ENCODE results near the gene MYLIP.

The MYLIP gene

DNA sequence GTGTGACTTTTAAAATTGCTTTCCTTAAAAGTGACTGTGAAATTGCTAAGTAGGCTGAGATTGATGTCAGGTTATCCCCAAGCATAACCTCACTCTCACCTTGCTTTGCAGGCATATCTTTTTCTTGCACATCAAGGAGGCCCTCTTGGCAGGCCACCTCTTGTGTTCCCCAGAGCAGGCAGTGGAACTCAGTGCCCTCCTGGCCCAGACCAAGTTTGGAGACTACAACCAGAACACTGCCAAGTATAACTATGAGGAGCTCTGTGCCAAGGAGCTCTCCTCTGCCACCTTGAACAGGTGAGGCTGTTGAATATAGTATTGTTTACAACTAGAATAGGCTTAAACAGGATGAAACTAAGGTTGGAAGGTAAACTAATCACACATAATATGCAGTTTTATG, 12.6 kb downstream of the MYLIP start:
- no peak for DNase-seq (ENCODE audit: low read depth)

DNA sequence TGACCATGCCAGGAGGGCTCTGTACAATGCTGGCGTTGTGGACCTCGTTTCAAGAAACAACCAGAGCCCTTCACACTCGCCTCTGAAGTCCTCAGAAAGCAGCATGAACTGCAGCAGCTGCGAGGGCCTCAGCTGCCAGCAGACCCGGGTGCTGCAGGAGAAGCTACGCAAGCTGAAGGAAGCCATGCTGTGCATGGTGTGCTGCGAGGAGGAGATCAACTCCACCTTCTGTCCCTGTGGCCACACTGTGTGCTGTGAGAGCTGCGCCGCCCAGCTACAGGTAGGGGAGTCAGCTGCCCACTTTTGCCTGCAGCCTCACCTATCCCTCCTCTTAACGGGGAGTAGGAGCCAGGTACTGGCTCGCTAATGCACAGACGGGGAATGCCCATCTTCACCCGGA, 16.2 kb downstream of the MYLIP start:
- DNase-seq (ENCODE audit: low read depth), result no peak

DNA sequence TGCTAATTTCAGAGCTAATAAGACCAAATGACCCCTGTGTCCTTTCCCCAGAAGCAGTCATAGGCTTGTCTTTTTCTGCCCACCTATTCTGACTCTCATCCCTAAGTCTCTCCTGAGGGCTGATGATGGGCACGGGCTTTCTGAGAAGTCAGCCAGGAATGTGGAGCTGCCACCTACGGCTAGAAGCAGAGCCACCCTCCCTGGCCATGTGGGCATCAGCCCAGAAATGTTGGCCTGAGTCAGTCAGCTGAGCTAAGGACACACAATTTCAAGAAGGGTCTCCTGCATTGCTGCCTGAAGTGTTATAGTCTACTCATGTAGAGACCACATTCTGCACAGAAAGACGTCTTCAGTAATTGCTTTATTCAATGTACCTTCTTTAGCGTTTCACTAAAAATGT, 17.1 kb downstream of the MYLIP start:
- DNase-seq (ENCODE audit: low read depth), result no peak

DNA sequence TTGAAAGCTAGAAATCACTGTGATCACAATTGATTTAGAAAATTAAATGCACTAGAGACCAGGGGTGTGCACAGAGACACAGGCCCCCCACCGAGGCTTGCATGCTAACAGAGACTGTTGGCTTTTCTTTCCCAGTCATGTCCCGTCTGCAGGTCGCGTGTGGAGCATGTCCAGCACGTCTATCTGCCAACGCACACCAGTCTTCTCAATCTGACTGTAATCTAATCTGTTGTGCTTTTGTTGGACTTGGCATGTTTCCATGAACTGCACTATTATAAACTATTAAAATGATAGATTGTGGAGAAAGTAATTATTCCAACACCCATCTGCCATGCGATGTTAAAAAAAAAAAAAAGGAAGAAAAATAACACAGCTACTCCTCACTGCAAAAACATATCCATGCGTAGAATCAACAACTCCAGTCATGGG, 17.7 kb downstream of the MYLIP start:
- no peak for DNase-seq (ENCODE audit: low read depth)

DNA sequence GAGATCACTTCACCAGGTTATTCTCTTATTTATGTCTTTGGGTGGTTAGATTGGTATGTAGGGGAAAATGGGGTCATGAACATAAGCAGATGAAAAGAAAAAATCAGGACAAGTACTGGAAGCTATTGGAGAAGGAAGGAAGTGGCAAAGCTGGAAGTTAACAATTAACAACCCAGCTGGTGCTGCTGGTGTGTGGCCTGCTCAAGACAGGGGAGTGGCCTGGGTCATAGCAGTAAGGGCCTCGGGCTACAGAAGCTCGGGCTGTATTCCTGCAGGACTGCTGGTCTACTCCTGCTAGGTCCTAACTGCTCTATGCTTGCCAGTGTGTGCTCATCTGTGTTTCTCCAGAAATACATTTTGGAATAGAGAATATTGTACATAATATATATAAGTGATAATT, 19.6 kb downstream of the MYLIP start:
- no peak for DNase-seq (ENCODE audit: low read depth)

DNA sequence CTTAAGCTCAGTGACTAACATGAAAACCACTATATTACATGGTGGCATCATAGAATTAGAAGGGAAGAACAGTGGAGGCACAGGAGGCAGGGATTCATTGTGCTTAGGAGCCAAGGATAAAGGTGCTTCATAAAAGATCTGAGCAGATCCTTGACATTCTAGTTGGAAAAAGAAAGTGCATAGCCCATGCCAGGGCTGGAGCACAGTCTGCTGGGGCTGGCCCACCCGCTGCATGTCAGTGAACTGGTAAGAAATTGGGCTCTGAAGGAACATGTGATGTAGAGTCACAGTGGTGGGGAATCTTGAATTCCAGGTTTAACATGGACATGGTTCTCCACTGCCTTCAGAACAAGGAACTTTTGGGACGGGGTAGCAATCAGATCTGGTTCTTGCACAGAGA, 20.4 kb downstream of the MYLIP start:
- no peak for DNase-seq (ENCODE audit: low read depth)

DNA sequence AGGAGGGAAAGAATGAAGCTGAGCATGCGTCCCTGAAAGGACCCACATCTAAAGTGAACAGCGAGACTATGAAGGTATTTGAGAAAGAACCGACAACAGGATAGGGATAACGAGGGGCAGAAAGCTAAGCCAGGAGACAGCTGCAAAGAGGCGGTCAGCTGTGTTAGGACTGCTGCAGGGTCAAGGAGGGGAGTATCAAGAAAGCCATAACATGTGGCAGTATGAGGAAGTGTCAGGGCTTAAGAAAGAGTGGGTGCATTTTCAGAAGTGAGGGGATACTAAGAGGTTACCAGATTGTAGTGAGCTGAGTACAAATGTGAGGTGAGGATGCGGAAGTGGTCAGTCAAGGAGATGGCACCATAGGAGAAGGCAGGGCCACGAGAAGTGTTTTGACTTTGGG, 21.2 kb downstream of the MYLIP start:
- DNase-seq (ENCODE audit: low read depth), result no peak

DNA sequence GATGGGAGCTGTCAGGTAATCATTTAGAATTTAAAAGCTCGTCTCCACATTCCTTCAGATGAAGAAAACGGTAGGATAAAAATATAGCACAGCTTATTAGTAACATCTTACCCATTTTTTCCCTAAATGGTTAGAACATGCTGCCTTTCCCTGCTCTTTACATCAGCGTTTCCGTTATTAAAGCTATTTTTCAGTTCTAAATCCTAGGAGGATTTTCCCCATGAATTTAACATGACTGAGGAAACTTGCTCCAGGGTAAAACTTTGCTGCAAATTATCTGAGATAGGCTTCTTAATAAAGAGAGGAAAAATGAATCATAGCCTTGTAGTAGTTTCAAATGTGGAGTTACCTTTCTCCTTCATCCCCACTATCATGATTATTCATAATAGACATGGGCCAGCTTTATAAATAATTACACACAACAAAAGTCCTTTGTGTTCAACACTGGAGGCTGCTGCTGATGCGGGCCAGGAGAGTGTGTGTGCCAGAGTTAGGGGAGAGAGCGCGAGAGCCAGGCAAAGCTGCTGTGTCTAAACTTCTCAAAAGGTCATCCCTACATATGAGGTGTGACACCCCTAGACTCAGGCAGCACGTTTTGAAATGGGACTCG, 24.4 kb downstream of the MYLIP start:
- DNase-seq (ENCODE audit: low read depth), result no peak

DNA sequence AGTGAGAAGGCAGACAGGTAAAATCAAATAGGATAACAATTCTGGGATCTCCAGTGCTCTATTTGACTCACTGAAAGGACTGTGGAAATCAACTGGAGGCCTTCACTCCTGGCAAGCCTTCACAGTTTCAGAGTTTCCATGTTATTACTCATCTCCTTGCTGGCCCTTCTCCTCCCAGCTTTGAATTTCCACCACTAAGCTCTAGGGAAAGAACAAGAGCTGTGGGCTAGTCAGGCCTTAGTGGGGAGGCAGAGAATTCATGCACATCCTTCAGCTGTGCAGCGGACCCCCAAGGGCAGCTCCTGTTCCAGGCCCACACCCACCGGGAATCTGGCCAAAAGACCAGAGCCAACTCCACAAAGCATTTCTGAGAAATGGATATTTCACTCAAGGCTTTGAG, 26.0 kb downstream of the MYLIP start:
- DNase-seq (ENCODE audit: low read depth), result no peak

DNA sequence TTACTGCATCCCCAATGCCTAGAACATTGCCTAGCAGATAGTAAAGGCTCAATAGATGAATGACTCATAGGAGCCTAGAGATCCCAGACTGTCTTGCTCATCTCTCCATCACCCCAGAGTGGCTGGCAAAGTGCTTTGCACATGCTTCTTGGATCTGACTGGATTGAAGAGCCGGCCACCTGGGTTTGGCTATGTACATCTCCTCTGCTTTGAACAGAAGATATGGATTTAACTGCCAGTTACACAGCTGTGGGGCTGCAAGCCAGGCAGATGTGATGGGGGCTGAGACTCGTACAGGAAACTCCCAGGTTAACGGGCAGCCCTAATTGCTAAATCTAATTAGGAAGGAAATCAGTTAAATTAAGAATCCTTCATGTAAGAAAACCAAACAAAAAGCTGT, 28.6 kb downstream of the MYLIP start:
- no peak for DNase-seq (ENCODE audit: low read depth)

DNA sequence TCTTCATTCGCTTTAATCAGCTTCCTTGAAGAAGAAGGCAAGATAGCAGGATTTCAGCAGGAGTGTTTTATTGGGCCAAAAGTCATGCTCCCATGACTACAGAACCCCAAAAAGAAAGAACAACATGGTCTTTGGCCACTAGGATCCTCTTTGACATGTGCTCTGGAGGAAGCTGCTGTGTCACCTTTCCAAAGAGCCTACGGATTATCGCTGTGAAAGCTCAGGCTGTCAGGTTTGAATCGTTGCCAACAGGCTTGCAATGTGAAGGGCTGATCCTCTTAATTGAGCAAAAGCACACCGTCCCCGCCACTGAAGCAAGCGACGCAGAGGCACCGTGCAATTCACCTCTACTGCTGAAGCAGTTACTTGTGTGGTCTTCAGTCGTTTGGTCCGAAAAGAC, 29.0 kb downstream of the MYLIP start:
- no peak for DNase-seq (ENCODE audit: low read depth)

DNA sequence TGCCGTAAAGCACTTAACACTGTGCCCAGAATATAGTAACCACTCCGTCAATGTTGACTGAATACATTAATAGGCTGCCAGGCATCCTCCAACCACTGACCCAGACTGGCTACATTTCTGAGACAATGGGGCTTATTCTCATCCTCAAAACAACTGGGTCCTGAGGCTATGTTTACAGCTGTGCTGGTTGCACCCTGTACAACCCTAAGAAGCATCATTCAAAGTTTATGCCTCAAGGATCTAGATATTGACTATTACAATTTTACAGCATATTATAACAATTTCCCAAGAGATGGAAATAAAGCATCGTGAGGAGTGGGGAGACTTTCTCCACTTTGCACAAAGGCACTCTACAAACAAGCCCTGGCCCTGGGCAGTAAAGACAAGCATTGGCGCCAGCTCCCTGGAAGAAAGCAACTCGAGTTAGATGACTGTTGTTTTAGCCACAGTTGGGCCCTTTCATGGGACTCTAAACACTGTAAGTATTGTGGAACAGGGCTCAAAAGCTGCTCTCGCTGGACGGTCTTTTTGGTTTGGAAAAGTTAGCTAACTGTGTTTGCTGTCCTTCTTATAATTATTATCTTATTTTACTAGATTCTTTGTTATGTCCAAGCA, 30.2 kb downstream of the MYLIP start:
- no peak for DNase-seq (ENCODE audit: low read depth)

DNA sequence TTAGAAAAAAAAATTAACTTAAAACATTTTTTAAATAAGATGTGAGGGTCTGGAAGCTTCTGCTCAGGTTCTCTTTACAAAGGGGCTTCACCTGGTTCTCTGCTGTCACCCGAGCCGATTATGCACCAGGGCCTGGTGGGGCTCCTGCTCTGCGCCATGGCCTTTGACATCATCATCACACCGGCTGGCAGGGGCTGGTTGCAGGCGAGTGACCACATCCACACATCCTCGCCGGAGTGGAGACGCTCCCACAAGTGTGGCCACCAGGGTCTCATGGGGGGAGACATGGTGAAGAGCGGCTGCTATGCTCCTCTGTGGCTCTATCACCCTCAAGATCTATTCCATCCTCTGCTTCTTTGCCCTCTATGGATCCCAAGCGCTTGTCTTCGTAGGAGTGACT, 31.9 kb downstream of the MYLIP start:
- DNase-seq (ENCODE audit: low read depth), result no peak

DNA sequence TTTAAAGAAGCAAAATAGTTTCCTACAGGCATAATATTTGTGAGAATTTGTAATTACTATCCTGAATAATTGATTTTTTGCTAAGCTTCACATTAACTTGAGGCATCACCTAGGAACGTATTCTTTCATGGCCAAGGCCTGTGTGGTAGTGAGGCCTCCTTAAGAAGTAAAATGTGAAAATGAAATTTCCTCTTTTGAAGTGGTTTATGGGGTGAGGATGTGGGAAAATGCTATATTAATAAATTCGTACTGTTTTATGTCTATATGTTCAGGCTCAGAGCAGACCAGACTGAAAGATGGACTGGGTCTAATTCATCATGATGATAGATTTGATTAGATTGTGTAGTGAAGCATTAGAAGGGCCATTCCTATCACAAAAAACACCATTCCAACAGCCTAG, 33.1 kb downstream of the MYLIP start:
- no peak for DNase-seq (ENCODE audit: low read depth)

DNA sequence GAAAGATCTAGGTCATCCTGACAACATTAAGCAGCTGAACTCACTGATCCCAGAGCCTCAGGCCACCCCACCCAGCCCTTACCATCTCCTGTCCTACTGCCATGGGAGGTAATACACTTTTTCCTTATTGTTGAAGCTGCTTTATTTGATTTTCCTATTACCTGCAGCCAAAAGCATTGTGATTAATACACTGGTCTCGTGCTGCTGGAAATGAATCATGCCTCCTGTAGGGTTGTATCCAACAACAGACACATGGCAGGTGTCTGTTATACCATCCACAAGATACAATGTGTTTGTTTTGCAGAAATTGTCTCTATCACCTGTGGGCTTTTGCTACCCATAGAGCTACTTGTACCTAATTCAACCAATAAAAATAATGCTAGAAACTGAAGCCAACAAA, 34.2 kb downstream of the MYLIP start:
- no peak for DNase-seq (ENCODE audit: low read depth)

DNA sequence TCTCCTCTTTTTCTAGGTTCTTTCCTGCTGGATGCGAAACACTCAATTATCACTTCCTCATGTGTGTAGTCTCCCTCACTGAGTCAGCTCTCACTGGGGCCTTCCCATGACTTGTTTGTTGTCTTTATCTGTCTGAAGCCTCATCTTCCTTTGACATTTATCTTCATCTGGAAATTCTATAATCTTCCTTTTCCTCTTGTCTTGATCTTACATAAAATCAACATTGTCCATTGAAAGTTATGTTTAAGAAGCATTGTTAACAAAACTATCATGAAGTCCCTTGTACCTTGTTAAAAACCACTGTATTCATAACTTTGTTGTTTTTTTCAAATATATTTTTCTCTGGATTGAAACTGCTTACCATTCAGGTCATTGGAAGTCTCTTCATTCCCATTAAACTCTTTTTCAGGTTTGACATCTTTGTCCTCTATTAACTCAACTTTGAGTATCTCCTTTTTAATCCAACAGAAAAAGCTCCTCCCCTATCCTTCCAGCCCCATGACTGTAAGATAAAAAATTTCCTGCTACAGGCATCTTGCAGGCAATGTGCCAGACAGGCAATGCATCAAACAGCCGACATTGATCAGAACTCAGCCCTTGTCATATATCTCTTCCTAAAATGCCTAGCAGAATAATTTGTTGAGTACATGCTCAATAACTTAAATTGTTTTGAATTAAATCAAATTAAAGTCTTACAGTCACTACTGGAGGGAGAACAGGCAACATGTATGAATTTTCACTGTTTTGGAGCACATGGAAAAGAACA, 34.8 kb downstream of the MYLIP start:
- no peak for DNase-seq (ENCODE audit: low read depth)

DNA sequence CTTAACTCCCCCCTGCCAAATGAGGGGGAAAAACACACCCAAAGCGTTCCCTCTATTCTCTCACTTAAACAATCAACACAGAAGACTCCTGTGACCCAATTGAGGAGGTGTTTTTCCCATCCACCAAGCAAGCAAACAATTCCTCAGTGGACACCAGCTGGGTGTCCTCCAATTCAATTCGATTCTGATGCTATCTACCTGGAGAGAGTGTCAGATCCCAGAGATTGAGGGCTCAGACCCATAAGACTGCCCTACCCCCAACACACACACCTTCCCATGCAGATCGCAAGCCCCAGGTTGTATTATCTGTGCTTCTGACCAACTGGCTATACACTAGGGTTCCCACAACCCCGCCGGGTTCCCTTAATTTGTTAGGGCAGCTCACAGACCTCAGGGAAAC, 36.8 kb downstream of the MYLIP start:
- DNase-seq (ENCODE audit: low read depth), result no peak

DNA sequence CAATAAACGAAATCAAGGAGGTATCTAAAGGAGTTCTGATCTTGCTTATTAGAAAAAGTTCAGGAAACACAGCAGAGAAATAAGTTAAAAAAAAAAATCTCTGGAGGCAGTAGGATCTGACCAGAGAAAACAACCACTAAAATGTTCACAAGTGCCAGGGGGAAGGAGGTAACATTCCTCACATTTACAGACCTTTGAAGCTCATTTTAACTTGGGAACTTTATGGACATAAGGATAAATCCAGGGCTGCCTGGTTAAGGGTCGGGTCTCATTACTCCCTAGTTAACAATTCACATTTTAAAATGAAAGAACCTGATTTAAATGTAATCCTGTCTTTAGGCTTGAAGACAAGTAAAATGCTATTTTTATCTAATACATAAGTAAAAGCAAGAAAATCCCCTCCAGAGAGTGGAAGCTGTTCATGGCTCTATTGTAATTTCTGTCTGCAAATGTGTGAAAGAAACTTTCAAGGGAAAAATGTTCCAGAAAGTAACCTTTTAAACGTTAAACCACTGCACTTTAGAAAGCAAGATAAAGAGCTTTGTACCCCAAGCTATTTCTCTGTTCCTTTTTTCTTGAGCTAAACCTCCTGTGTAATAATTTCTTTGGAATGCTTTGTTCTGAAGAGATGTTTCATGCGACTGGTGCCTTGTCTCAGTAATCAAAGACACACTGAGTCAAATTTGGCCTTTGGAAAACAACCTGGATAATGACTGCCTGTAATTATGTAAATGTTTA, 38.2 kb downstream of the MYLIP start:
- no peak for DNase-seq (ENCODE audit: low read depth)

DNA sequence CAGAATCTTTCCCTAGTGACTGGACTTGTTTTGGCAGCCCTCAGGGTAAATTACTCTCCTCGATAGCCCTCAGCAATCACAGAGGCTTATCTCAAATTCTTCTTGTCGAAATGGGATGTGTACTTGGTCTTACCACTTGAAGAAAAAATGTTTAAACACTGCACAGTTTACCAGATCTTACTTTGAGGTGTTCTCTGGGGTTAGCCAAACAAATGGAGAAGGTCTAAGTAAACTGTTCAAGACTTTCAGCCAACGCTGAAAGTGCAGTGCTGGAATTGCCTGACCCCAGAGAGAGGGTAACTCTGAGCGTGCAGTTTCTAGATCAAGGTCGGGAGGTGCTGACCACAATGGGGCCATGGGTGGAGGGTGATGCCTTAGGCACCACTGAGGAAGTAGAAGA, 39.2 kb downstream of the MYLIP start:
- DNase-seq (ENCODE audit: low read depth), result no peak

DNA sequence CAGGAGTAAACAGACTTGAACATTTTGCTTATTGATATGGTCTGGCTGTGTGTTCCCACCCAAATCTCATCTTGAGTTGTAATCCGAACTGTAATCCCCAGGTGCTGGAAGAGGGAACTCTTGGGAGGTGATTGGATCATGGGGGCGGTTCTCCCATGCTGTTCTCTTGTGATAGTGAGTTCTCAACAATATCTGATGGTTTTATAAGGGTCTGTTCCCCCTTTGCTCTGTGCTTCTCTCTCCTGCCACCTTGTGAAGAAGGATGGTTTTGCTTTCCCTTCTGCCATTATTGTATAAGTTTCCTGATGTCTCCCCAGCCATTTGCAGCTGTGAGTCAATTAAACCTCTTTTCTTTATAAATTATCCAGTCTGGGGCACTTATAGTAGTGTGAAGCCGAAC, 40.0 kb downstream of the MYLIP start:
- DNase-seq (ENCODE audit: low read depth), result no peak

DNA sequence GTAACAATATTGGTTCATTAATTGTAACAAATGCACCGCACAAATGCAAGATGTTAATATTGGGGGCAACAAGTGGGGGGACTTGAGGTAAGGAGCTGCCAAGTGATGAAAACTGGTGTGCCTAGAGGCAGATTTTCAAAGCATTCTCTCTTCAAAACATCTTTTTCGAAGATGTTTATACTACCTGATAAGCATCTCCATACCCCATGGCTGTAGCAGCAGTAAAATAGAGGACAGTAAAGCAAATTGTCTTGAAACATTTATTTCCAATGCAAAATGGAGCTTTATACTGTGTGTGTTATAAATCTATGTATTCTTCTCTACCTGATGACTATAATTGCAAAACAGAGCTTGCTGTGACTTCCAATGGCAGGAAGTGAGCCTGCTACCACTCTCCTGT, 42.5 kb downstream of the MYLIP start:
- DNase-seq (ENCODE audit: low read depth), result no peak

DNA sequence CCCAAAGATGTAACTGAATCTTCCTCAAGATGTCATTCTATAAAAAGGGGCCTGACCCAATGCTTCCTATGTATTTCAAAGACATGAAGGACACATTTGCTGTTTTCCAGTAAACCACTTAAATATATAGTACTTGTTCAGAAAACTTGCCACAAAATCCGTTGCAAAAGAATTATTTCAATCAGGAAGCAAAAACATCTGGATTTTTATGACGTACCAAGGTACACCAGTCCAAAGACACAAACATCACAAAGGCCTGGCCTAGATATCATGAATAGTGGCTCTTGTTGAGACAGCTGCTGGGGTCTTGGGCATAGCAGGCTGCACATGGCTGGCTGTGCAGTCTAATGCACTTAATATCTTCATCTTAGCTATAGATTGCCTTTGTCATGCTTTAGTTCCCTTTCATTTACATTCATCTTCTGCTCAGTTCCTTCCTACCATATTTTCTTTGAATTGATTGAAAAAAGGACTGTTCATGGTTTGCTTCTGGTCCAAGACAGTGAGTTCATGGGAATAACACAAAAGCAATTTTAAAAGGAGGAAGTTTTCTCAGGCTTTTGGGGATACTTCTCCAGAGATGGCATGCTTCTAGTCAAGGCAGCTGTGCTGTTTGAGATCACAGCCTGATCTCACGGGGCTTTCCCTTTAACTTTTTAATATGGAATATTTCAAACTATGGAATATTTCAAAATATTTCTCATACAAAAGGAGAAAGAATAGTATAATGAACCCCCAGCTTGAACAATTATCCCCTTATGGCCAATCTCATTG, 44.5 kb downstream of the MYLIP start:
- DNase-seq (ENCODE audit: low read depth), result no peak
